Retinal pigment epithelial cell (primary cell): ENCODE results near the gene CADM1.

Experiments used
- DNase-seq: peaks from one replicate; pipeline ENCODE4 v3.0.0-alpha.2; 2010; ENCODE audit warnings: low read depth
- H3K4me3 ChIP-seq: 2 replicates; pipeline ENCODE4 v1.5.1; 2011; ENCODE audit warnings: mild to moderate bottlenecking, low read length, control low read depth, moderate library complexity
- CTCF ChIP-seq: conservative IDR thresholded peaks from 2 replicates; pipeline ENCODE4 v1.5.1; 2011; ENCODE audit warnings: low read depth, low read length, control low read depth, inconsistent platforms

Gene CADM1

GRCh38 chr11:115469361-115469760 is 34.9 kb downstream of the CADM1 start:
- H3K4me3 ChIP-seq, result no peak overlapping the region
- no peak for DNase-seq
- TF ChIP-seq CTCF, result no peak

DNA sequence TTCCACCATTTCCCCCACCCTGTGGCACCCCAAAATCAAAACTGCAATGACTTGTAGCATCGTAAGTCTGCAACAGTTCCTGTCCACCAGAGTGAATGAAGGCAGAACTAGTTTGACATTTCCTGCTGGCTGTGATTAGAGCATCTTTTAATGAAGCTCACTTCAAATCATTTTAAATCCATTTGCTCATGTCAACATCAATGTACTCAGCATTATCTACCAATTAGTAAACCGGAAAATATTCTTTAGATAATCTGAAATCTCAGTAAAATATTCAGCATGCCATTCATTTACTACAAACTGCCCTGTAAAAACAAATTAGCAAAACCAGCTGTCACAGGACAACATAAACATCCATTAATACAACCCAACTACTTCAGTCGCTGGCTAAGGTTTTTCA is 38.1 kb downstream of the CADM1 start:
- H3K4me3 ChIP-seq, result no peak overlapping the region
- no peak for DNase-seq
- TF ChIP-seq CTCF, result no peak

GRCh38 chr11:115464269-115464668 is 39.9 kb downstream of the CADM1 start:
- H3K4me3 ChIP-seq, result no peak overlapping the region

DNA sequence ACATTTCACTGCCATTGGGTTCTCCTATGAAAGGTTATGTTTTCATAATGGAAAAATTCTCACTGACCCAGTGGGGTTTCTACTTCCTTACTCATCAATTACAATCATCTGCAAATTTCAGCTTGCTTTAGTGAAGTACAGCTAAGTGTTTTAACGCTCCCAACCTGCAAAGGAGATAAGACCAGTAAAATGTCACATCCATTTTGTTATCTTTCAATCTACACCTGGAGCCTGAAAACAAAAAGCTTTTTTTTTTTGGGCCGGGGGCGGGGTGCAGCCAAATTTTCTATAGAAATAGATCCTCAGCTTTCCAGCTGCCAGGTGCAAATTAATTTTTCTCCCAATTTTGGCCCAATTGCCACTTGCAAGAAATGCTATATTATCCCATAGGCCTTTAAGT is 40.6 kb downstream of the CADM1 start:
- no peak overlapping the region for H3K4me3 ChIP-seq
- DNase-seq, result no peak
- TF ChIP-seq CTCF, result no peak

More at GRCh38 chr11:115464269-115464668, 39.9 kb downstream of the CADM1 start:
- DNase-seq, result no peak
- TF ChIP-seq CTCF, result no peak

DNA sequence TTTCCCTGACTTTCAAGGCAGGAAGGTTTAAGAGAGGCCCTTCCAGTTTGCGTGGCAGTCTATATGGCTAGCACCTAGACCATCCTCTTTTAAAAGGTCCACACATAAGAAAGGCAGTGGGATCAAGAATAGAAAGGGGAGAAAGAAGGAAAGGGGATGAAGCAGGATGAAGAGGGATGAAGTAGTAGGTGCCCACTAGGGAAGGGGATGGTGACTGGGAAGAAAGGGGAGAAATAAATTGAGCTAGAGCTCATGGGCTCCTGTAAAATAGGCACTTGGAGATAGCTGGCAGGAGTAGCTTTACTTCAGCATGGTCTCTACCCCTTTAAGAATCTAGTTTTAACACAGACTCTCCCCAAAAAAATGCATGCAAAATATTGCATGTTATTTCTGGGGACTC is 41.5 kb downstream of the CADM1 start:
- no peak overlapping the region for H3K4me3 ChIP-seq
- no peak for TF ChIP-seq CTCF
- no peak for DNase-seq

DNA sequence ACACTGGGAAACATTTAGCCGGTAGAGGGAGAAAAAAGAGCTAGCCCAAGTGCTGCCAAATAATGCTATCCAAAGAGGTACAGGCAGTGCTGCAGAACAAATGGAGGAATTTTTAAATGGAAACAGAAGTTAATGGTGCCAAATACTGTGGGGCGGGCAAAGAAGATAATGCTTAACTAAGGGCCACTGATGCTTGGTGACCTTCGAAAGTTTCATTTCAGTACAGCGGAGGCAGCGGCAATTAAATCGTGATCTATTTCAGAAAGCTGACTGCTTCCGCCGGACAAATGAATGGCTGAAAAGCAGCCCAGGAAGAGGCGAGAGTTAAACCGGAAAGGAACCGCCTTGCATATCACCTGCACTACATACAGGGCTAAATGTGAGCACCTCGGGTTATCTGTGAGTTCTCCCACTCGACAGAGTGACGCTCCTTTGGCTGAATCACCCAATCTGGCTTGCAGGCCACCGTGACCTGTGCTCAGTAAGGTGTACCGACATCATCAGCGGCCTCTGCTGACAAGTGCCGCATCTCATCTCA is 42.1 kb downstream of the CADM1 start:
- no peak overlapping the region for H3K4me3 ChIP-seq
- DNase-seq, result no peak
- TF ChIP-seq CTCF, result no peak

GRCh38 chr11:115460512-115460911 is 43.7 kb downstream of the CADM1 start:
- DNase-seq, result no peak
- H3K4me3 ChIP-seq, result no peak overlapping the region
- TF ChIP-seq CTCF, result no peak
